HEK293 (cell line): ENCODE results near the gene SCFD2.

ENCODE experiments used
- CTCF ChIP-seq: fragments of 450-650 bp; formaldehyde crosslinking; IDR thresholded peaks from 2 replicates; pipeline ENCODE4 v1.5.1; 2016; ENCODE audit warnings: missing biosample characterization, missing genetic modification characterization
- MYNN ChIP-seq: fragments of 450-650 bp; formaldehyde crosslinking; IDR thresholded peaks from 2 replicates; pipeline ENCODE4 v1.5.1; 2016; ENCODE audit warnings: missing biosample characterization, missing genetic modification characterization, borderline replicate concordance
- ZNF629 ChIP-seq: fragments of 450-650 bp; formaldehyde crosslinking; IDR thresholded peaks from 2 replicates; pipeline ENCODE4 v1.5.1; 2017; ENCODE audit warnings: missing biosample characterization, missing genetic modification characterization
- ZNF76 ChIP-seq: fragments of 450-650 bp; formaldehyde crosslinking; IDR thresholded peaks from 2 replicates; pipeline ENCODE4; 2016; ENCODE audit warnings: low read depth, missing biosample characterization, missing genetic modification characterization, borderline replicate concordance

- no peak for TF ChIP-seq CTCF
- TF ChIP-seq MYNN (tag by site-specific recombination) = no peak
- no peak for TF ChIP-seq ZNF76 (tag by site-specific recombination)
- TF ChIP-seq ZNF629 (tag by site-specific recombination) = no peak
Measured at GRCh38 chr4:53367721-53368120, 1.9 kb upstream of the SCFD2 start.
